Measurements from ENCODE around the gene NUTM2A. TPM values are rescaled to one million over a fixed set of nuclear protein-coding genes. Genes with fewer than 3 reads are reported as not detected.

The NUTM2A gene
- total RNA-seq, 120 experiments from 2014 or later = 0.18 to 8.5 (median 1.5) TPM; not detected in 9

Other genes starting within 250 kb of the NUTM2A start
- gene FAM25A, start 205.2 kb upstream of the NUTM2A start, total RNA-seq = 1 to 10 TPM in 2 of 120 experiments, not detected in 118; 2.0 to 2.2 TPM
- 100 to 1,000 TPM; 180 to 488 (median 250) TPM for gene GLUD1, start 130.6 kb upstream of the NUTM2A start, total RNA-seq
- gene SHLD2, start 130.2 kb upstream of the NUTM2A start, total RNA-seq = 10 to 100 TPM in 117 of 120 experiments, 1 to 10 TPM in 3; 9.7 to 19.5 (median 13.7) TPM
- 10 to 100 TPM in 15 of 120 experiments, 1 to 10 TPM in 104, under 1 TPM in 1; 0.52 to 16.3 (median 6.7) TPM for gene NUTM2D, start 132.3 kb downstream of the NUTM2A start, total RNA-seq

All from dorsolateral prefrontal cortex (tissue), 118 donors.